NCI-H446 (cell line): ENCODE data around the gene ITPKB.

Source experiments
- DNase-seq, 2 experiments: peaks; one replicate each; lab custom pipeline; 2025; lab: John Stamatoyannopoulos, UW

ITPKB gene

GRCh38 chr1:226704169-226704937 is 34.7 kb downstream of the ITPKB start:
- DNase-seq = no peak

GRCh38 chr1:226702957-226703831 is 35.9 kb downstream of the ITPKB start:
- peak in 1 of 2 experiments; percentile 68 for DNase-seq

- DNase-seq = peak in 1 of 2 experiments; percentile 38
Observed at GRCh38 chr1:226702318-226702956, 36.6 kb downstream of the ITPKB start.

GRCh38 chr1:226700861-226701260 is 38.2 kb downstream of the ITPKB start:
- no peak for DNase-seq

GRCh38 chr1:226699166-226699565 is 39.9 kb downstream of the ITPKB start:
- no peak for DNase-seq

GRCh38 chr1:226698659-226699058 is 40.4 kb downstream of the ITPKB start:
- DNase-seq = no peak

- no peak for DNase-seq
Observed at GRCh38 chr1:226697929-226698544, 41.0 kb downstream of the ITPKB start.

- DNase-seq = peak in 1 of 2 experiments; percentile 61
Observed at GRCh38 chr1:226697151-226697928, 41.7 kb downstream of the ITPKB start.

- no peak for DNase-seq
Observed at GRCh38 chr1:226696547-226696946, 42.5 kb downstream of the ITPKB start.

GRCh38 chr1:226695335-226695900 is 43.7 kb downstream of the ITPKB start:
- peak in 1 of 2 experiments; percentile 42 for DNase-seq

GRCh38 chr1:226692823-226693222 is 46.3 kb downstream of the ITPKB start:
- no peak for DNase-seq

GRCh38 chr1:226692051-226692792 is 46.9 kb downstream of the ITPKB start:
- no peak for DNase-seq

GRCh38 chr1:226691247-226691646 is 47.8 kb downstream of the ITPKB start:
- DNase-seq = no peak

- no peak for DNase-seq
Observed at GRCh38 chr1:226690460-226690982, 48.6 kb downstream of the ITPKB start.

- peak in 1 of 2 experiments; percentile 68 for DNase-seq
Observed at GRCh38 chr1:226688808-226689207, 50.3 kb downstream of the ITPKB start.

- DNase-seq = peak; percentile 50 to 82
Observed at GRCh38 chr1:226688056-226688748, 50.9 kb downstream of the ITPKB start.

GRCh38 chr1:226687426-226687825 is 51.7 kb downstream of the ITPKB start:
- no peak for DNase-seq

GRCh38 chr1:226686440-226687425 is 52.3 kb downstream of the ITPKB start:
- no peak for DNase-seq
